HL-60 (cell line): ENCODE data around the gene GOLGA8N.
"Not testable (repeated sequence)": the region's sequence is repeated elsewhere in the genome, so short reads cannot be mapped to it uniquely, and the experiment has no call there.

Source experiments
- GABPA ChIP-seq: IDR thresholded peaks from 2 replicates; pipeline ENCODE4 v1.6.1; 2012; ENCODE audit warnings: low read depth
- POLR2AphosphoS5 ChIP-seq: IDR thresholded peaks from 2 replicates; pipeline ENCODE4 v1.6.1; 2012; ENCODE audit warnings: low read depth
- REST ChIP-seq: IDR thresholded peaks from 2 replicates; pipeline ENCODE4 v1.6.1; 2012; ENCODE audit warnings: low read depth; ENCODE audit not compliant: insufficient replicate concordance
- SPI1 ChIP-seq: IDR thresholded peaks from 2 replicates; pipeline ENCODE4 v1.6.1; 2012; ENCODE audit warnings: low read depth, mild to moderate bottlenecking, borderline replicate concordance
- TF ChIP-seq, protein P1 (sequence below): IDR thresholded peaks from one replicate; pipeline ENCODE4 v1.5.1; 2011; ENCODE audit warnings: low read length, control low read depth, inconsistent platforms; ENCODE audit not compliant: insufficient read depth

DNA sequence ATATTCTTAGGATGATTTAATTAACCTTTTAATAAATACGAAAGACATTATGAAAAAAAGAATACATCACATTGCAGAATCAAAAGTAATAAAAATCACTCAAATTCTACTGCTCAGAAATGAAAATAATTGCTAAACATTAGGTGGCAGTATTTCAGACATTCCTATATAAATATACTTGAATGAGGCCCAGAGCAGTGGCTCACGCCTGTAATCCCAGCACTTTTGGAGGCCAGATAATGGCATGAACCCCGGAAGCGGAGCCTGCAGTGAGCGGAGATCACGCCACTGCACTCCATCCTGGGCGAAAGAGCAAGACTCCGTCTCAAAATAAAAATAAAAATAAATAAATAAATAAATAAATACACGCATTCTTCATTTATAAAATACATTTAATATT lies 48.1 kb upstream of the GOLGA8N start:
- TF ChIP-seq, protein P1, sequence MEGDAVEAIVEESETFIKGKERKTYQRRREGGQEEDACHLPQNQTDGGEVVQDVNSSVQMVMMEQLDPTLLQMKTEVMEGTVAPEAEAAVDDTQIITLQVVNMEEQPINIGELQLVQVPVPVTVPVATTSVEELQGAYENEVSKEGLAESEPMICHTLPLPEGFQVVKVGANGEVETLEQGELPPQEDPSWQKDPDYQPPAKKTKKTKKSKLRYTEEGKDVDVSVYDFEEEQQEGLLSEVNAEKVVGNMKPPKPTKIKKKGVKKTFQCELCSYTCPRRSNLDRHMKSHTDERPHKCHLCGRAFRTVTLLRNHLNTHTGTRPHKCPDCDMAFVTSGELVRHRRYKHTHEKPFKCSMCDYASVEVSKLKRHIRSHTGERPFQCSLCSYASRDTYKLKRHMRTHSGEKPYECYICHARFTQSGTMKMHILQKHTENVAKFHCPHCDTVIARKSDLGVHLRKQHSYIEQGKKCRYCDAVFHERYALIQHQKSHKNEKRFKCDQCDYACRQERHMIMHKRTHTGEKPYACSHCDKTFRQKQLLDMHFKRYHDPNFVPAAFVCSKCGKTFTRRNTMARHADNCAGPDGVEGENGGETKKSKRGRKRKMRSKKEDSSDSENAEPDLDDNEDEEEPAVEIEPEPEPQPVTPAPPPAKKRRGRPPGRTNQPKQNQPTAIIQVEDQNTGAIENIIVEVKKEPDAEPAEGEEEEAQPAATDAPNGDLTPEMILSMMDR, result not testable (repeated sequence)
- TF ChIP-seq POLR2AphosphoS5, REST, GABPA, SPI1: not testable (repeated sequence)
